IMR-90 (cell line): ENCODE measurements around the gene SLC47A2. TPM values are rescaled to one million over a fixed set of nuclear protein-coding genes. Genes with fewer than 3 reads are reported as not detected.

Experiments
- ATAC-seq: fragments of 200-7000 bp; cut with Tn5 transposase; 2 replicates; pipeline ENCODE4 v1.9.1; 2020; ENCODE audit warnings: low read depth, mild to moderate bottlenecking, moderate library complexity
- BruUV-seq: library from RNA; stranded (reverse); fragments of 400-500 nt; replicated peaks from 2 replicates; lab custom pipeline; 2021; lab: Mats Ljungman, UMichigan
- CTCF ChIA-PET: fragments of 300-600 bp; formaldehyde crosslinking; extraction: SDS; loops from one replicate; lab custom pipeline; 2021; ENCODE audit warnings: antibody characterized with exemption; lab: Yijun Ruan, JAX
- POLR2A ChIA-PET: fragments of 300-600 bp; sonication (Branson Sonifier 250); formaldehyde crosslinking; loops from one replicate; lab custom pipeline; 2022; ENCODE audit warnings: antibody characterized with exemption; ENCODE audit not compliant: unreplicated experiment; lab: Charles Lee
- DNase-seq: peaks from one replicate; pipeline ENCODE4 v3.0.0; 2013
- H2AFZ ChIP-seq: replicated peaks from 2 replicates; pipeline ENCODE3; 2013; ENCODE audit warnings: low read length, mild to moderate bottlenecking; ENCODE audit not compliant: poor library complexity
- H2AK5ac ChIP-seq: 2 replicates; pipeline ENCODE4 v1.6.1; 2013; ENCODE audit warnings: low read depth, low read length, inconsistent platforms
- H2AK9ac ChIP-seq: replicated peaks from 2 replicates; pipeline ENCODE3; 2013; ENCODE audit warnings: mild to moderate bottlenecking, low read depth, low read length, moderate library complexity; ENCODE audit not compliant: poor library complexity
- H2BK120ac ChIP-seq: 2 replicates; pipeline ENCODE4 v1.6.1; 2013; ENCODE audit warnings: low read depth, low read length, inconsistent platforms
- H2BK15ac ChIP-seq: 3 replicates; pipeline ENCODE4 v1.6.1; 2013; ENCODE audit warnings: low read depth, low read length, inconsistent platforms
- H2BK20ac ChIP-seq: 2 replicates; pipeline ENCODE4 v1.6.1; 2013; ENCODE audit warnings: low read depth, mild to moderate bottlenecking, inconsistent platforms, low read length, moderate library complexity
- H2BK5ac ChIP-seq: 2 replicates; pipeline ENCODE4 v1.6.1; 2013; ENCODE audit warnings: mild to moderate bottlenecking, low read depth, low read length, inconsistent platforms; ENCODE audit not compliant: poor library complexity, severe bottlenecking
- H3K14ac ChIP-seq: replicated peaks from 2 replicates; pipeline ENCODE4 v1.6.1; 2013; ENCODE audit warnings: low read depth, low read length, inconsistent platforms
- H3K18ac ChIP-seq: 2 replicates; pipeline ENCODE4 v1.6.1; 2013; ENCODE audit warnings: low read depth, low read length, control low read depth
- H3K23ac ChIP-seq: 2 replicates; pipeline ENCODE4 v1.6.1; 2013; ENCODE audit warnings: low read depth, low read length, inconsistent platforms
- H3K27ac ChIP-seq: 2 replicates; pipeline ENCODE4 v1.5.1; 2013; ENCODE audit warnings: mild to moderate bottlenecking, control low read depth, low read length; ENCODE audit not compliant: insufficient read depth
- H3K27me3 ChIP-seq: 2 replicates; pipeline ENCODE4 v1.6.1; 2013; ENCODE audit warnings: low read length; ENCODE audit not compliant: control insufficient read depth, insufficient read depth
- H3K36me3 ChIP-seq: 2 replicates; pipeline ENCODE4 v1.6.1; 2013; ENCODE audit warnings: low read length, mixed read lengths; ENCODE audit not compliant: control insufficient read depth, insufficient read depth
- H3K4ac ChIP-seq: 2 replicates; pipeline ENCODE4 v1.6.1; 2013; ENCODE audit warnings: low read depth, low read length, inconsistent platforms
- H3K4me1 ChIP-seq: 2 replicates; pipeline ENCODE4 v1.6.1; 2013; ENCODE audit warnings: low read length, mixed read lengths; ENCODE audit not compliant: control insufficient read depth, insufficient read depth
- H3K4me2 ChIP-seq: 2 replicates; pipeline ENCODE4 v1.6.1; 2013; ENCODE audit warnings: low read depth, mild to moderate bottlenecking, control low read depth, low read length, moderate library complexity
- H3K4me3 ChIP-seq: 2 replicates; pipeline ENCODE4 v1.5.1; 2013; ENCODE audit warnings: low read depth, mild to moderate bottlenecking, control low read depth, low read length, moderate library complexity; ENCODE audit not compliant: insufficient read depth
- H3K56ac ChIP-seq: 2 replicates; pipeline ENCODE4 v1.6.1; 2013; ENCODE audit warnings: low read length, inconsistent platforms; ENCODE audit not compliant: insufficient read depth; ENCODE audit errors: extremely low read depth
- H3K79me1 ChIP-seq, 2 experiments: 2 replicates each; pipeline ENCODE4 v1.6.1; 2013; ENCODE audit warnings: low read length in 2 of 2, inconsistent platforms in 1 of 2, low read depth in 1 of 2
- H3K9ac ChIP-seq: 2 replicates; pipeline ENCODE4 v1.6.1; 2013; ENCODE audit warnings: low read depth, low read length, control low read depth
- H3K9me1 ChIP-seq: 2 replicates; pipeline ENCODE4 v1.6.1; 2013; ENCODE audit warnings: low read length, inconsistent platforms; ENCODE audit not compliant: insufficient read depth
- H3K9me3 ChIP-seq: 2 replicates; pipeline ENCODE4 v1.6.1; 2013; ENCODE audit warnings: low read length; ENCODE audit not compliant: control insufficient read depth, insufficient read depth
- H4K20me1 ChIP-seq: 2 replicates; pipeline ENCODE4 v1.6.1; 2013; ENCODE audit warnings: low read length, inconsistent platforms; ENCODE audit not compliant: insufficient read depth
- H4K5ac ChIP-seq: 2 replicates; pipeline ENCODE4 v1.6.1; 2013; ENCODE audit warnings: mild to moderate bottlenecking, low read depth, low read length, control low read depth
- H4K8ac ChIP-seq, 2 experiments: 2 replicates each; pipeline ENCODE4 v1.6.1; 2013; ENCODE audit warnings: low read depth in 2 of 2, low read length in 2 of 2, control low read depth in 1 of 2, inconsistent platforms in 1 of 2
- H4K91ac ChIP-seq: 2 replicates; pipeline ENCODE4 v1.6.1; 2013; ENCODE audit warnings: low read depth, low read length, inconsistent platforms; ENCODE audit not compliant: insufficient read depth
- BHLHE40 ChIP-seq: fragments of 150-350 bp; IDR thresholded peaks from 2 replicates; pipeline ENCODE4 v1.6.1; 2016; ENCODE audit warnings: mild to moderate bottlenecking, low read depth, low read length
- WGBS, 2 experiments: methylation state at CpG; one replicate each; pipeline versions ENCODE4 v1.1.5 to v1.1.7; 2013; ENCODE audit warnings: missing lambda C conversion rate in 2 of 2; ENCODE audit not compliant: insufficient read length in 1 of 2; ENCODE audit errors: extremely low coverage in 2 of 2; 5-methylcytosine and 5-hydroxymethylcytosine counted together
- dilution Hi-C: fragments of 300-500 bp; cut with HindIII; formaldehyde crosslinking; loops from one replicate; pipeline ENCODE4 v1.14.3; 2018; ENCODE audit warnings: low sequenced_read_pairs; ENCODE audit not compliant: unreplicated experiment
- in situ Hi-C: fragments of 300-500 bp; cut with MboI; formaldehyde crosslinking; loops from 3 replicates; pipeline ENCODE4 v1.14.3; 2019; ENCODE audit warnings: low sequenced_read_pairs, inconsistent platforms, mixed read lengths
- intact Hi-C: fragments of 100-400 bp; cut with micrococcal nuclease; formaldehyde crosslinking; loops from 2 replicates; pipeline ENCODE4 v1.10.0; 2022
- polyA plus RNA-seq, 3 experiments: library from polyadenylated mRNA; depleted of rRNA; stranded (reverse); fragments of >200 nt; gene quantifications; 2 replicates each; pipeline ENCODE4 v1.2.3, GENCODE V29; 2012; ENCODE audit warnings: low replicate concordance in 1 of 3
- total RNA-seq: library from RNA; depleted of rRNA; stranded (reverse); fragments of >200 nt; gene quantifications from 2 replicates; pipeline ENCODE4 v1.2.3, GENCODE V29; 2012

The SLC47A2 gene
- total and polyA plus RNA-seq, 2 of the 4 experiments (the other 2 are of a cell fraction), result not detected

GRCh38 chr17:19747159-19747719, 30.9 kb upstream of the SLC47A2 start:
- H2BK5ac ChIP-seq, result no peak overlapping the region
- H2BK15ac ChIP-seq, result no peak overlapping the region
- no peaks in the 10 kb centered on the region for H3K9me3 ChIP-seq
- DNase-seq, result no peak
- no peak overlapping the region for H3K23ac ChIP-seq
- in situ Hi-C loops, result no loop called here
- H2BK20ac ChIP-seq, result no peak overlapping the region
- no peak overlapping the region for H2AK5ac ChIP-seq
- intact Hi-C loops, result no loop called here
- H2AK9ac ChIP-seq, result no peak overlapping the region
- no peak overlapping the region for H3K14ac ChIP-seq
- no peaks in the 10 kb centered on the region for H3K4me1 ChIP-seq
- no peak overlapping the region for H3K9ac ChIP-seq
- H4K8ac ChIP-seq, result no peak overlapping the region
- dilution Hi-C loops, result no loop called here
- 76% methylated on average over 3 of the region's 13 CpGs; no CpG with 5 or more reads in 1 of the 2 experiments for WGBS, 2 experiments
- H3K9me1 ChIP-seq, result no peaks in the 10 kb centered on the region
- no peak overlapping the region for H2BK120ac ChIP-seq
- no peak overlapping the region for H3K4me2 ChIP-seq
- no peak overlapping the region for H2AFZ ChIP-seq
- ATAC-seq, result no peak
- no peak overlapping the region for H3K27ac ChIP-seq
- no peak overlapping the region for H4K5ac ChIP-seq
- ChIA-PET CTCF (no interaction called here), POLR2A (no interaction called here)
- H4K20me1 ChIP-seq, result no peaks in the 10 kb centered on the region; the same call in 1 of the 2 replicates
- no peak overlapping the region for H3K18ac ChIP-seq
- H3K56ac ChIP-seq, result no peak overlapping the region
- no peaks in the 10 kb centered on the region for H3K36me3 ChIP-seq
- no peak overlapping the region for H4K91ac ChIP-seq
- no peak overlapping the region for H3K4ac ChIP-seq
- no peaks in the 10 kb centered on the region for H3K79me1 ChIP-seq
- H3K27me3 ChIP-seq, result peaks cover 38% of the 10 kb centered on the region
- TF ChIP-seq BHLHE40, result no peak
- H3K4me3 ChIP-seq, result no peak overlapping the region
- no TSS peak for BruUV-seq
